GM23248 (cell line): ENCODE measurements around the gene TSPAN32. TPM values are rescaled to one million over a fixed set of nuclear protein-coding genes. Genes with fewer than 3 reads are reported as not detected.

ENCODE experiments used
- DNase-seq: peaks from one replicate; pipeline ENCODE4 v3.0.0-alpha.2; 2015
- H2AFZ ChIP-seq: fragments of 200-600 bp; sonication (generic); 2 replicates; pipeline ENCODE4 v1.6.1; 2016; ENCODE audit warnings: antibody characterized with exemption
- H3F3A ChIP-seq: fragments of 200-600 bp; sonication (generic); 2 replicates; pipeline ENCODE4 v1.6.1; 2016; ENCODE audit warnings: mild to moderate bottlenecking, antibody characterized with exemption, mixed run types; ENCODE audit not compliant: insufficient read depth
- H3K27ac ChIP-seq: fragments of 200-600 bp; sonication (generic); 2 replicates; pipeline ENCODE4 v1.5.1; 2016; ENCODE audit warnings: mild to moderate bottlenecking
- H3K27me3 ChIP-seq: fragments of 200-600 bp; sonication (generic); replicated peaks from 2 replicates; pipeline ENCODE4 v1.6.1; 2016; ENCODE audit warnings: mild to moderate bottlenecking; ENCODE audit not compliant: insufficient read depth
- H3K36me3 ChIP-seq: fragments of 200-600 bp; sonication (generic); 2 replicates; pipeline ENCODE4 v1.6.1; 2016; ENCODE audit warnings: low read depth, mild to moderate bottlenecking
- H3K4me1 ChIP-seq: fragments of 200-600 bp; sonication (generic); 2 replicates; pipeline ENCODE4 v1.6.1; 2016; ENCODE audit warnings: mild to moderate bottlenecking; ENCODE audit not compliant: insufficient read depth
- H3K4me2 ChIP-seq: fragments of 200-600 bp; sonication (generic); one replicate; pipeline ENCODE4 v1.6.1; 2016; ENCODE audit warnings: mild to moderate bottlenecking; ENCODE audit not compliant: unreplicated experiment
- H3K4me3 ChIP-seq: fragments of 200-600 bp; sonication (generic); 2 replicates; pipeline ENCODE4 v1.5.1; 2016; ENCODE audit warnings: mild to moderate bottlenecking
- H3K79me2 ChIP-seq: fragments of 200-600 bp; sonication (generic); 2 replicates; pipeline ENCODE4 v1.6.1; 2016; ENCODE audit warnings: mild to moderate bottlenecking; ENCODE audit not compliant: insufficient read depth
- H3K9ac ChIP-seq: fragments of 200-600 bp; sonication (generic); 2 replicates; pipeline ENCODE4 v1.6.1; 2016; ENCODE audit warnings: mild to moderate bottlenecking
- H3K9me2 ChIP-seq: fragments of 200-600 bp; sonication (generic); 2 replicates; pipeline ENCODE4 v1.6.1; 2016; ENCODE audit warnings: mixed run types, mild to moderate bottlenecking, moderate library complexity; ENCODE audit not compliant: insufficient read depth
- H3K9me3 ChIP-seq: fragments of 200-600 bp; sonication (generic); one replicate; pipeline ENCODE4 v1.6.1; 2017; ENCODE audit warnings: low read depth
- H4K20me1 ChIP-seq: fragments of 200-600 bp; sonication (generic); 2 replicates; pipeline ENCODE4 v1.6.0; 2016; ENCODE audit not compliant: insufficient read depth
- EZH2 ChIP-seq: fragments of 200-600 bp; sonication (generic); IDR thresholded peaks from 2 replicates; pipeline ENCODE4 v1.6.1; 2018; ENCODE audit warnings: antibody characterized with exemption, mild to moderate bottlenecking; ENCODE audit not compliant: insufficient read depth, poor library complexity, severe bottlenecking
- EZH2phosphoT487 ChIP-seq: fragments of 200-600 bp; sonication (generic); IDR thresholded peaks from 2 replicates; pipeline ENCODE4 v1.6.1; 2018; ENCODE audit warnings: antibody characterized with exemption, moderate library complexity, mild to moderate bottlenecking, low read depth; ENCODE audit not compliant: insufficient read depth
- WGBS, 2 experiments: methylation state at CpG; one replicate each; pipeline ENCODE4 v1.1.6; 2015 to 2017; ENCODE audit warnings: low lambda C conversion rate in 2 of 2, low coverage in 1 of 2; ENCODE audit errors: missing lambda C conversion rate in 2 of 2; 5-methylcytosine and 5-hydroxymethylcytosine counted together
- in situ Hi-C: fragments of 300-500 bp; cut with MboI; formaldehyde crosslinking; loops from 2 replicates; pipeline ENCODE4 v1.15.0; 2020
- polyA plus RNA-seq: library from polyadenylated mRNA; unstranded; fragments of >200 nt; fragmentation: Nextera tagmentation; extraction: Ambion mirVana; gene quantifications from 2 replicates; pipeline ENCODE4 v1.2.1, GENCODE V29; 2016
- total RNA-seq: library from RNA; depleted of rRNA; stranded (reverse); fragments of >200 nt; shearing (Covaris generic); gene quantifications from 2 replicates; pipeline ENCODE4 v1.2.3, GENCODE V29; 2014

The TSPAN32 gene
- total and polyA plus RNA-seq, 2 experiments from 2014 or later: not detected

GRCh38 chr11:2299773-2300172 is 2.0 kb upstream of the TSPAN32 start:
- in situ Hi-C loops: loop anchor here (10.0 to 25.0 kb wide), 3 partner anchors 112 to 588 kb away; partner anchors contain the start of gene CDKN1C

GRCh38 chr11:2300290-2300935 is 1.4 kb upstream of the TSPAN32 start:
- Histone ChIP-seq H3F3A (no peaks in the 10 kb centered on the region), H3K27ac (no peak overlapping the region), H3K9ac (no peak overlapping the region), H3K9me2 (no peaks in the 10 kb centered on the region), H3K4me3 (no peak overlapping the region), H2AFZ (no peak overlapping the region), H3K9me3 (no peaks in the 10 kb centered on the region), H4K20me1 (no peaks in the 10 kb centered on the region), H3K79me2 (no peaks in the 10 kb centered on the region), H3K4me2 (no peak overlapping the region), H3K4me1 (peaks cover under 1% of the 10 kb centered on the region; the same call in 1 of the 2 replicates), H3K36me3 (no peaks in the 10 kb centered on the region), H3K27me3 (peaks cover 6% of the 10 kb centered on the region; the same call in 1 of the 2 replicates)
- WGBS, 2 experiments: 56 to 72% methylated on average over 9 to 19 of the region's 19 CpGs
- in situ Hi-C loops: loop anchor here (25.0 kb wide), 1 partner anchor 587 kb away; the partner anchor contains the start of gene CDKN1C
- no peak for DNase-seq
- TF ChIP-seq EZH2: no peak
- TF ChIP-seq EZH2phosphoT487: no peak

More at GRCh38 chr11:2299773-2300172, 2.0 kb upstream of the TSPAN32 start:
- no peak for DNase-seq
- Histone ChIP-seq H3K27me3 (peaks cover 6% of the 10 kb centered on the region; the same call in 1 of the 2 replicates), H3K27ac (no peak overlapping the region), H3K79me2 (no peaks in the 10 kb centered on the region), H3K4me1 (no peaks in the 10 kb centered on the region), H2AFZ (no peak overlapping the region), H3K4me2 (no peak overlapping the region), H3K9me2 (no peaks in the 10 kb centered on the region), H4K20me1 (no peaks in the 10 kb centered on the region), H3K36me3 (no peaks in the 10 kb centered on the region), H3K9ac (no peak overlapping the region), H3F3A (no peaks in the 10 kb centered on the region), H3K4me3 (no peak overlapping the region), H3K9me3 (no peaks in the 10 kb centered on the region)
- TF ChIP-seq EZH2phosphoT487 (no peak), EZH2 (no peak)
- 60 to 64% methylated on average over 1 to 10 of the region's 10 CpGs for WGBS, 2 experiments

DNA sequence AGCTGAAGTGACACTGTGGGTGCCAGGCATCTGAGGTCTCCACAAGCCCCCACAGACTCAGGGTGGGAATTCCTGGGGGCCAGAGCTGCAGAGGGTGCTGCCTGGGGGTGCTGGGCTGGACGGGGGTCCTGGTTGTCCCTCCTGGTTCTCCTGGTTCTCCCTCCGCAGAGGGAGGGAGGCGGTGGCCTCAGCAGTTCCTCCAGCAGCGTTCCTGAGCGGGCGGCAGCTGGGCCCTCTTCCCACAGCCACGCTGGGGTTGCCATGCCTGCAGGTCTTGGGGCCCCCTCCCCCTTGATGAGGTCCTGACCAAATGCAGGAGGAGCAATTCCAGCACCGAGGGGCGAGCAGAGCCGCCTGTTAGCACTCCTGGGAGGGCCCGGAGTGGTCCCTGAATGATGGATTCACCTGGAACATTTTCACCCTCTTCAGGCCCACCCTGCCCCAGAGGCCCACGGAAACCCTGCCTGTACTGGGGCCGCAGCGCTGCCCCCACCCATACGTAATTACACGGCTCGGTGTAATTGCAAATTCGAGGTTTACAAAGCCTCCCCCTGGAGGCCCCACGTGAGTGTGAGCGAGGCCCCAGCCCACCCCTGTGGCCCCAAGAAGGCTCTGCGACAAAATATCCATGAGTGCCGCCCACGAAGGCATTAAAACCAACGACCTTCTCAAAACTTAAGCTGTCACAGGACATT is 730 bp upstream of the TSPAN32 start:
- DNase-seq: no peak
- Histone ChIP-seq H3K9ac (no peak overlapping the region), H3K9me2 (no peaks in the 10 kb centered on the region), H3K4me3 (no peak overlapping the region), H3K36me3 (no peaks in the 10 kb centered on the region), H3K4me2 (no peak overlapping the region), H4K20me1 (no peaks in the 10 kb centered on the region), H3K4me1 (peaks cover 7% of the 10 kb centered on the region), H3K27me3 (peaks cover 6% of the 10 kb centered on the region; the same call in 1 of the 2 replicates), H2AFZ (no peak overlapping the region), H3K79me2 (no peaks in the 10 kb centered on the region), H3F3A (no peaks in the 10 kb centered on the region), H3K27ac (no peak overlapping the region), H3K9me3 (no peaks in the 10 kb centered on the region)
- WGBS, 2 experiments: 47 to 61% methylated on average over 15 to 22 of the region's 24 CpGs
- in situ Hi-C loops: loop anchor here (25.0 kb wide), 1 partner anchor 586 kb away; the partner anchor contains the start of gene CDKN1C
- TF ChIP-seq EZH2phosphoT487: no peak
- no peak for TF ChIP-seq EZH2

DNA sequence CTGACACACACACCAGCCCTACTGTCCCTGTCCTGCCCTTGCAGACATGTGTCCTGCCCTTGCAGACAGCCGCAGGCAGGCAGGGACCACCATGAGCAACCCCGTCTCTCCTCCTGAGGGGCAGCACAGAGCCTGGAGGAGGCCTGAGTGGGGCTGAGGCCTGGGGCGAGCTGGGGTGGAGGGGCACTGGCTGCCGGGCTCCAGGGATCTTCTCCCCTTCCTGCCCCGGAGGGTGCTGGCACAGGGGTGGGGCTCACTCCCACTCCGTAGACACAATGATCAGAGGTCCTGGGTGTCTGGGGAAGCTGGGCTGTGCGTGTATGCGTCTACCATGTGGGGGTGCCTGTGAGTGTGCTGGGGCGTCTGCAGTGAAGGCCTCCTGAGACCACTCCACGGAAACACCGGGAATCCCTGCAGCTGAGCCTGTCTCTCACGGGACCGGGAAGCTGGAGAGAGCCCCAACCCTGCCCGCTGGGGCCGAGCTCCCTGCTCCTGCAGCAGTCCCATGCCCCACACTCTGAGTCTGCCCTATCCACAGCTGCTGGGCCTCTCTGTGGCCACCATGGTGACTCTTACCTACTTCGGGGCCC is 588 bp downstream of the TSPAN32 start:
- Histone ChIP-seq H3K4me1 (peaks cover 12% of the 10 kb centered on the region), H3K79me2 (no peaks in the 10 kb centered on the region), H3F3A (no peaks in the 10 kb centered on the region), H3K4me2 (no peak overlapping the region), H2AFZ (no peak overlapping the region), H4K20me1 (no peaks in the 10 kb centered on the region), H3K9ac (no peak overlapping the region), H3K27ac (no peak overlapping the region), H3K36me3 (no peaks in the 10 kb centered on the region), H3K9me2 (no peaks in the 10 kb centered on the region), H3K9me3 (no peaks in the 10 kb centered on the region), H3K4me3 (no peak overlapping the region), H3K27me3 (peaks cover 2% of the 10 kb centered on the region; the same call in 1 of the 2 replicates)
- no peak for DNase-seq
- WGBS, 2 experiments: 80 to 89% methylated on average over 6 to 16 of the region's 16 CpGs
- in situ Hi-C loops: loop anchor here (25.0 kb wide), 1 partner anchor 585 kb away; the partner anchor contains the start of gene CDKN1C
- TF ChIP-seq EZH2phosphoT487 (no peak), EZH2 (no peak)
